DMS79 (cell line): Measurements from ENCODE around the gene MGME1.
"Not testable (repeated sequence)": the region's sequence is repeated elsewhere in the genome, so short reads cannot be mapped to it uniquely, and the experiment has no call there.

Experiments
- DNase-seq: peaks from one replicate; lab custom pipeline; 2025; lab: John Stamatoyannopoulos, UW

Gene MGME1

GRCh38 chr20:18020931-18021330, 52.1 kb downstream of the MGME1 start:
- no peak for DNase-seq

DNA sequence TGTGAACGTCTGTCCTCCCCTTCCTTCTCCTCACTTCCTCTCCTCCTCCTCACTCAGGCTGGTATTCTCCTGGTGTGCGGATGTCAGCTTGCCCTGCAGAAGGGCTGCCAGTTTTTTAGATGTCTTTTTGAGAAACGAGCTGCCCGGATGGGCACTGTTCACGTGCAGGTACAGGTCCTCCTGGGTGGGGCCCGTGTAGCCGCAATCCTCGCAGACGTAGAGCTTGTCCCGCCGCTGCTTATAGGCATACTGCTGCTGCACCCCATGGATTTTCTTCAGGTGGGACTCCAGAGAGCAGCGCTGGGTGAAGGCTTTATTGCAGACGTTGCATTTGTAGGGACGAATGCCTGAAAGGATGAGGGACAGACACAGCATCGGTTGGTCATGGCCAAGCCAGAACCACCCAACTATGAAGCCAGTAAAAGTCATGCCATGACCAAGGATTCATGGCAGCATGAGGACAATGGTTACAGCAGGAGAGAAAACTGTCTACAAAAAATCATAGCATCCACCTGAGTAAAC, 55.8 kb downstream of the MGME1 start:
- DNase-seq, result no peak

- not testable (repeated sequence) for DNase-seq
Observed at GRCh38 chr20:18027011-18027410, 58.2 kb downstream of the MGME1 start.

GRCh38 chr20:18030020-18030419, 61.2 kb downstream of the MGME1 start:
- no peak for DNase-seq

GRCh38 chr20:18031050-18031449, 62.2 kb downstream of the MGME1 start:
- DNase-seq, result no peak

DNA sequence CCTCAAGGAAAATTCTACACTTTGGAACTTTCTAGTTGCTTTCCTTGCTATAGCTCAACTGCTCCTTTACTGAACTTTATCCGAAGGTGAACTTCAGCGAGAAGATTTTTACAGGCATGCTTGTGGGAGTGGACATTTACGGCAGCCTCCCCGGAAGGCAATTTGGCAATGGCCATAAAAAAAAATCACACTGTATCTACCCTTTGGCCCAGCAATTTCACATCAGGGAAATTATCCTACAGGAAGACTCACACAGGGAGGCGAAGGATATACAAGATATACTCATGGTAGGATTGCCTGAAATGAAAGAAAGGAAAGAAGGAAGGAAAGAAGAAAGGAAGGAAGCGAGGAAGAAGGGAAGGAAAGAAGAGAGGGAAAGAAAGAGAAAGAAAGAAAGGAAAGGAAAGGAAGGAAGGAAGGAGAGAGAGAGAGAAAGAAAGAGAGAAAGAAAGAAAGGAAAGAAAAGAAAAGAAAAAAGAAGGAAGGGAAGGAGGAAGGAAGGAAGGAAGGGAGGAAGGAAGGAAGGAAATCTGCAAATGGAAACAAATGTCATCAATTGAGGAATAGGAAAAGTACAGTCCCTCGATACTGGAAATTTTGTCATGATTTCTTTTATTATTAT, 63.2 kb downstream of the MGME1 start:
- no peak for DNase-seq

GRCh38 chr20:18032977-18033892, 64.4 kb downstream of the MGME1 start:
- no peak for DNase-seq

DNA sequence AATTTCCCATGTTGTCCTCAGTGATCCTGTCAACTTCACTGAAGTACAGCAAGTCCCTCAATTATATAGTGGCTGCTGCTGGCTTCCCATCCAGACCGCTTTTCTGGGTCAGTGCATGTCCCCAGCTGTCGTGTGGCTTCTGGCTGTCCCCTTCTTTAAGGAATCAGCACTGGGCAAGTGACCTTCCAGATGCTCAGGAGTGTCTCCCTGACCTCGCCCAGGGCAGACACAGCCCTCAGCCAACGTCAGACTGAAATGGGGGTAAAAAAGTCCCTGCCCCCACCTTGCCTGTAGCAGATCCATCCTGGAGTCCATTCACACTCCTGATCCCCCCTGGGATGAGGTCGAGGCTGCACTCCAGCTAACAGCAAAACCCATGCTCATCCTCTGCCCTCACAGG, 65.2 kb downstream of the MGME1 start:
- DNase-seq, result no peak

- DNase-seq, result no peak
Observed at GRCh38 chr20:18039063-18039462, 70.2 kb downstream of the MGME1 start.
